Activated T-helper 17 cell treated with anti-CD3 and anti-CD28 coated beads, Interleukin-2, amount 50 U/mL, for 72 hours (primary cell): ENCODE data around the gene MCF2L. TPM values are rescaled to one million over a fixed set of nuclear protein-coding genes. Genes with fewer than 3 reads are reported as not detected.
"Not testable (repeated sequence)": the region's sequence is repeated elsewhere in the genome, so short reads cannot be mapped to it uniquely, and the experiment has no call there.

Experiments
- ATAC-seq: fragments of 150-1000 bp; cut with Tn5 transposase; replicated peaks from 2 replicates; pipeline ENCODE4 v1.10.0; 2021; ENCODE audit warnings: mild to moderate bottlenecking, moderate library complexity
- H3K27ac Mint-ChIP-seq: one replicate; pipeline ENCODE4 v1.8.0; 2022; ENCODE audit warnings: mixed read lengths
- H3K27me3 Mint-ChIP-seq: one replicate; pipeline ENCODE4 v1.8.0; 2022; ENCODE audit warnings: mixed read lengths
- H3K36me3 Mint-ChIP-seq: one replicate; pipeline ENCODE4 v1.8.0; 2022; ENCODE audit warnings: low read depth, mild to moderate bottlenecking, mixed read lengths
- H3K4me1 Mint-ChIP-seq: one replicate; pipeline ENCODE4 v1.8.0; 2022; ENCODE audit warnings: mixed read lengths
- H3K4me3 Mint-ChIP-seq: one replicate; pipeline ENCODE4 v1.8.0; 2022; ENCODE audit warnings: mild to moderate bottlenecking, mixed read lengths
- H3K9me3 Mint-ChIP-seq: one replicate; pipeline ENCODE4 v1.8.0; 2022; ENCODE audit warnings: mixed read lengths
- total RNA-seq, 2 donors: library from RNA; stranded (reverse); gene quantifications; one replicate each; pipeline ENCODE4 v1.2.3, GENCODE V29; 2022

MCF2L gene
- total RNA-seq, 2 donors from 2014 or later: 2.0 to 3.0 TPM

GRCh38 chr13:113050734-113051431 lies 81.9 kb downstream of the MCF2L start:
- Mint-ChIP-seq H3K4me1 (peaks cover 5% of the 10 kb centered on the region), H3K9me3 (no peaks in the 10 kb centered on the region), H3K27ac (no peak overlapping the region), H3K27me3 (no peaks in the 10 kb centered on the region), H3K36me3 (no peaks in the 10 kb centered on the region), H3K4me3 (no peak overlapping the region)
- ATAC-seq: no peak

- H3K4me3 Mint-ChIP-seq: no peak overlapping the region
- no peaks in the 10 kb centered on the region for H3K27me3 Mint-ChIP-seq
- H3K27ac Mint-ChIP-seq: no peak overlapping the region
- ATAC-seq: no peak
- H3K36me3 Mint-ChIP-seq: no peaks in the 10 kb centered on the region
- peaks cover 5% of the 10 kb centered on the region for H3K4me1 Mint-ChIP-seq
- no peaks in the 10 kb centered on the region for H3K9me3 Mint-ChIP-seq
Measured at GRCh38 chr13:113051641-113052040, 82.6 kb downstream of the MCF2L start.

GRCh38 chr13:113052206-113052605 lies 83.2 kb downstream of the MCF2L start:
- H3K27ac Mint-ChIP-seq: no peak overlapping the region
- H3K9me3 Mint-ChIP-seq: no peaks in the 10 kb centered on the region
- H3K36me3 Mint-ChIP-seq: no peaks in the 10 kb centered on the region
- no peak for ATAC-seq
- peaks cover 5% of the 10 kb centered on the region for H3K4me1 Mint-ChIP-seq
- no peaks in the 10 kb centered on the region for H3K27me3 Mint-ChIP-seq
- no peak overlapping the region for H3K4me3 Mint-ChIP-seq

- no peaks in the 10 kb centered on the region for H3K27me3 Mint-ChIP-seq
- peaks cover 5% of the 10 kb centered on the region for H3K4me1 Mint-ChIP-seq
- no peak overlapping the region for H3K4me3 Mint-ChIP-seq
- no peak overlapping the region for H3K27ac Mint-ChIP-seq
- no peaks in the 10 kb centered on the region for H3K36me3 Mint-ChIP-seq
- ATAC-seq: no peak
- no peaks in the 10 kb centered on the region for H3K9me3 Mint-ChIP-seq
Measured at GRCh38 chr13:113052971-113053370, 84.0 kb downstream of the MCF2L start.

- ATAC-seq: no peak
- no peak overlapping the region for H3K27ac Mint-ChIP-seq
- no peaks in the 10 kb centered on the region for H3K9me3 Mint-ChIP-seq
- no peak overlapping the region for H3K4me3 Mint-ChIP-seq
- H3K27me3 Mint-ChIP-seq: no peaks in the 10 kb centered on the region
- H3K36me3 Mint-ChIP-seq: no peaks in the 10 kb centered on the region
- H3K4me1 Mint-ChIP-seq: peaks cover 5% of the 10 kb centered on the region
Measured at GRCh38 chr13:113053376-113053775, 84.4 kb downstream of the MCF2L start.

- Mint-ChIP-seq H3K27me3 (no peaks in the 10 kb centered on the region), H3K27ac (no peak overlapping the region), H3K4me1 (peaks cover 5% of the 10 kb centered on the region), H3K36me3 (no peaks in the 10 kb centered on the region), H3K9me3 (no peaks in the 10 kb centered on the region), H3K4me3 (no peak overlapping the region)
- no peak for ATAC-seq
Measured at GRCh38 chr13:113053801-113054604, 85.0 kb downstream of the MCF2L start.

GRCh38 chr13:113057084-113057483 lies 88.1 kb downstream of the MCF2L start:
- H3K4me3 Mint-ChIP-seq: no peak overlapping the region
- H3K36me3 Mint-ChIP-seq: no peaks in the 10 kb centered on the region
- ATAC-seq: no peak
- H3K4me1 Mint-ChIP-seq: no peaks in the 10 kb centered on the region
- no peaks in the 10 kb centered on the region for H3K27me3 Mint-ChIP-seq
- no peaks in the 10 kb centered on the region for H3K9me3 Mint-ChIP-seq
- H3K27ac Mint-ChIP-seq: no peak overlapping the region

- not testable (repeated sequence) for H3K4me1 Mint-ChIP-seq, H3K4me3 Mint-ChIP-seq, H3K9me3 Mint-ChIP-seq
Measured at GRCh38 chr13:113057559-113057958, 88.5 kb downstream of the MCF2L start.

GRCh38 chr13:113058129-113058987 lies 89.3 kb downstream of the MCF2L start:
- H3K27me3 Mint-ChIP-seq: no peaks in the 10 kb centered on the region
- no peak overlapping the region for H3K4me3 Mint-ChIP-seq
- ATAC-seq: no peak
- H3K9me3 Mint-ChIP-seq: no peaks in the 10 kb centered on the region
- no peaks in the 10 kb centered on the region for H3K36me3 Mint-ChIP-seq
- no peak overlapping the region for H3K27ac Mint-ChIP-seq
- H3K4me1 Mint-ChIP-seq: no peaks in the 10 kb centered on the region

More at GRCh38 chr13:113057559-113057958, 88.5 kb downstream of the MCF2L start:
- not testable (repeated sequence) for H3K27ac Mint-ChIP-seq, ATAC-seq, H3K36me3 Mint-ChIP-seq, H3K27me3 Mint-ChIP-seq

- no peaks in the 10 kb centered on the region for H3K4me1 Mint-ChIP-seq
- H3K27me3 Mint-ChIP-seq: no peaks in the 10 kb centered on the region
- no peaks in the 10 kb centered on the region for H3K9me3 Mint-ChIP-seq
- H3K4me3 Mint-ChIP-seq: no peak overlapping the region
- no peaks in the 10 kb centered on the region for H3K36me3 Mint-ChIP-seq
- H3K27ac Mint-ChIP-seq: no peak overlapping the region
- ATAC-seq: no peak
Measured at GRCh38 chr13:113058988-113059850, 90.2 kb downstream of the MCF2L start.

- no peak overlapping the region for H3K27ac Mint-ChIP-seq
- no peaks in the 10 kb centered on the region for H3K36me3 Mint-ChIP-seq
- ATAC-seq: no peak
- no peaks in the 10 kb centered on the region for H3K4me1 Mint-ChIP-seq
- H3K9me3 Mint-ChIP-seq: no peaks in the 10 kb centered on the region
- no peak overlapping the region for H3K4me3 Mint-ChIP-seq
- H3K27me3 Mint-ChIP-seq: no peaks in the 10 kb centered on the region
Measured at GRCh38 chr13:113059891-113060290, 90.9 kb downstream of the MCF2L start.

GRCh38 chr13:113060557-113061270 lies 91.7 kb downstream of the MCF2L start:
- H3K27ac Mint-ChIP-seq: no peak overlapping the region
- no peak overlapping the region for H3K4me3 Mint-ChIP-seq
- ATAC-seq: no peak
- H3K4me1 Mint-ChIP-seq: no peaks in the 10 kb centered on the region
- H3K36me3 Mint-ChIP-seq: no peaks in the 10 kb centered on the region
- H3K9me3 Mint-ChIP-seq: no peaks in the 10 kb centered on the region
- no peaks in the 10 kb centered on the region for H3K27me3 Mint-ChIP-seq

GRCh38 chr13:113061271-113061625 lies 92.2 kb downstream of the MCF2L start:
- no peak overlapping the region for H3K4me3 Mint-ChIP-seq
- H3K27ac Mint-ChIP-seq: no peak overlapping the region
- no peaks in the 10 kb centered on the region for H3K4me1 Mint-ChIP-seq
- no peaks in the 10 kb centered on the region for H3K36me3 Mint-ChIP-seq
- H3K9me3 Mint-ChIP-seq: no peaks in the 10 kb centered on the region
- ATAC-seq: no peak
- no peaks in the 10 kb centered on the region for H3K27me3 Mint-ChIP-seq
